AG09319 (cell line): ENCODE results near the gene NR1H4.

Experiments used
- DNase-seq: peaks from one replicate; pipeline ENCODE4 v3.0.0-alpha.2; 2010; ENCODE audit warnings: low read depth; ENCODE audit errors: extremely low read depth
- TF ChIP-seq, protein P1 (sequence below): IDR thresholded peaks from 2 replicates; pipeline ENCODE4 v1.5.1; 2011; ENCODE audit warnings: low read depth, mild to moderate bottlenecking, inconsistent platforms, low read length, moderate library complexity

NR1H4 gene

GRCh38 chr12:100610666-100611430 is 137.2 kb downstream of the NR1H4 start:
- TF ChIP-seq, protein P1, sequence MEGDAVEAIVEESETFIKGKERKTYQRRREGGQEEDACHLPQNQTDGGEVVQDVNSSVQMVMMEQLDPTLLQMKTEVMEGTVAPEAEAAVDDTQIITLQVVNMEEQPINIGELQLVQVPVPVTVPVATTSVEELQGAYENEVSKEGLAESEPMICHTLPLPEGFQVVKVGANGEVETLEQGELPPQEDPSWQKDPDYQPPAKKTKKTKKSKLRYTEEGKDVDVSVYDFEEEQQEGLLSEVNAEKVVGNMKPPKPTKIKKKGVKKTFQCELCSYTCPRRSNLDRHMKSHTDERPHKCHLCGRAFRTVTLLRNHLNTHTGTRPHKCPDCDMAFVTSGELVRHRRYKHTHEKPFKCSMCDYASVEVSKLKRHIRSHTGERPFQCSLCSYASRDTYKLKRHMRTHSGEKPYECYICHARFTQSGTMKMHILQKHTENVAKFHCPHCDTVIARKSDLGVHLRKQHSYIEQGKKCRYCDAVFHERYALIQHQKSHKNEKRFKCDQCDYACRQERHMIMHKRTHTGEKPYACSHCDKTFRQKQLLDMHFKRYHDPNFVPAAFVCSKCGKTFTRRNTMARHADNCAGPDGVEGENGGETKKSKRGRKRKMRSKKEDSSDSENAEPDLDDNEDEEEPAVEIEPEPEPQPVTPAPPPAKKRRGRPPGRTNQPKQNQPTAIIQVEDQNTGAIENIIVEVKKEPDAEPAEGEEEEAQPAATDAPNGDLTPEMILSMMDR, result no peak
- no peak for DNase-seq

GRCh38 chr12:100612606-100613005 is 138.9 kb downstream of the NR1H4 start:
- no peak for DNase-seq
- TF ChIP-seq, protein P1, result no peak
